SK-N-SH treated with all-trans-retinoic acid at 6 μM for 48 hours (cell line): ENCODE results near the gene CYP19A1.

ENCODE experiments used
- ATAC-seq: fragments of 200-7000 bp; cut with Tn5 transposase; 3 replicates; pipeline ENCODE4 v1.9.1; 2020; ENCODE audit warnings: mild to moderate bottlenecking, moderate library complexity
- CREB5 ChIP-seq: fragments of 250-450 bp; sonication (Bioruptor Pico); IDR thresholded peaks from 2 replicates; pipeline ENCODE4 v1.5.1; 2020; ENCODE audit warnings: low read depth, mild to moderate bottlenecking, moderate library complexity
- CSRNP3 ChIP-seq: fragments of 250-450 bp; sonication (Bioruptor Pico); IDR thresholded peaks from 2 replicates; pipeline ENCODE4 v1.5.1; 2021; ENCODE audit warnings: mild to moderate bottlenecking, moderate library complexity
- GLIS3 ChIP-seq: fragments of 250-450 bp; sonication (Bioruptor Pico); IDR thresholded peaks from 2 replicates; pipeline ENCODE4 v1.5.0; 2020; ENCODE audit warnings: mild to moderate bottlenecking, moderate library complexity
- ISL1 ChIP-seq: fragments of 250-450 bp; sonication (Bioruptor Pico); IDR thresholded peaks from 2 replicates; pipeline ENCODE4 v2.1.2; 2022; ENCODE audit warnings: mild to moderate bottlenecking, moderate library complexity
- PATZ1 ChIP-seq: fragments of 250-450 bp; sonication (Bioruptor Pico); IDR thresholded peaks from 2 replicates; pipeline ENCODE4 v1.8.0; 2020; ENCODE audit warnings: mild to moderate bottlenecking, moderate library complexity, borderline replicate concordance
- PPARA ChIP-seq: fragments of 250-450 bp; sonication (Bioruptor Pico); IDR thresholded peaks from 2 replicates; pipeline ENCODE4 v1.5.0; 2020; ENCODE audit warnings: mild to moderate bottlenecking, borderline replicate concordance
- RARB ChIP-seq: fragments of 250-450 bp; sonication (Bioruptor Pico); IDR thresholded peaks from 2 replicates; pipeline ENCODE4 v1.8.0; 2021; ENCODE audit warnings: mild to moderate bottlenecking, moderate library complexity
- SNAI2 ChIP-seq: fragments of 250-450 bp; sonication (Bioruptor Pico); IDR thresholded peaks from 2 replicates; pipeline ENCODE4 v1.5.0; 2020; ENCODE audit warnings: mild to moderate bottlenecking, moderate library complexity
- TCF4 ChIP-seq: fragments of 250-450 bp; sonication (Bioruptor Pico); IDR thresholded peaks from 2 replicates; pipeline ENCODE4 v1.8.0; 2021; ENCODE audit warnings: mild to moderate bottlenecking, moderate library complexity, borderline replicate concordance
- TOX ChIP-seq: fragments of 250-450 bp; sonication (Bioruptor Pico); IDR thresholded peaks from 2 replicates; pipeline ENCODE4 v1.8.0; 2021; ENCODE audit warnings: mild to moderate bottlenecking, moderate library complexity, borderline replicate concordance
- ZC3H10 ChIP-seq: fragments of 250-450 bp; sonication (Bioruptor Pico); IDR thresholded peaks from 2 replicates; pipeline ENCODE4 v1.5.1; 2021; ENCODE audit warnings: mild to moderate bottlenecking, moderate library complexity
- ZFP3 ChIP-seq: fragments of 250-450 bp; sonication (Bioruptor Pico); IDR thresholded peaks from 2 replicates; pipeline ENCODE4 v1.5.0; 2020; ENCODE audit warnings: mild to moderate bottlenecking, moderate library complexity
- ZFP30 ChIP-seq: fragments of 450-650 bp; formaldehyde crosslinking; IDR thresholded peaks from 2 replicates; pipeline ENCODE4 v1.5.0; 2022; ENCODE audit warnings: mild to moderate bottlenecking, moderate library complexity
- ZNF565 ChIP-seq: fragments of 450-650 bp; formaldehyde crosslinking; conservative IDR thresholded peaks from 2 replicates; pipeline ENCODE4 v1.5.0; 2020; ENCODE audit warnings: low read depth, mild to moderate bottlenecking, moderate library complexity
- ZNF70 ChIP-seq: fragments of 450-650 bp; formaldehyde crosslinking; IDR thresholded peaks from 2 replicates; pipeline ENCODE4 v1.5.0; 2020; ENCODE audit warnings: mild to moderate bottlenecking, moderate library complexity
- ZNF8 ChIP-seq: fragments of 450-650 bp; formaldehyde crosslinking; IDR thresholded peaks from 2 replicates; pipeline ENCODE4 v1.5.0; 2020; ENCODE audit warnings: mild to moderate bottlenecking, moderate library complexity
- TF ChIP-seq, protein P1 (sequence below): fragments of 250-450 bp; sonication (Bioruptor Pico); IDR thresholded peaks from 2 replicates; pipeline ENCODE4 v1.8.0; 2021; ENCODE audit warnings: low read depth, mild to moderate bottlenecking, moderate library complexity, borderline replicate concordance
- TF ChIP-seq, protein P2 (sequence below): fragments of 250-450 bp; sonication (Bioruptor Pico); IDR thresholded peaks from 2 replicates; pipeline ENCODE4 v1.5.0; 2020; ENCODE audit warnings: mild to moderate bottlenecking, moderate library complexity

The CYP19A1 gene

DNA sequence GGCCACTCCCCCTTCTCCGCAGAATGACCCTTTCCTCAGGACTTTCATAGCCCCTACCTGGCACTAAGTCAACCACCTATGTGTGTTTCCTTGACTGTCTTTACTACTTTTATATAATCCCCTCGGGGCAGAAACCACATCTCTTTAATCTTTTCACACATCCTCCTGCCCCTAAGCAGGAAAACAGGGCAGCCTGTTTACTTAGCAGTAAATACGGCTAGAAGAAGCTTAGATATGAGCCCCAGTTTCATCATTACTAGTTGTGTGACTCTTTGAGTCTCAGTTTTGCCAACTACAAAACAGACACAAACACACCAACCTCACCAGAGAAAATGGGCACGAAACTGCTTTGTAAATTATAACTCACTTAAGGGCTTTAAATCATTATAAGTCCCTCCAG is 98.3 kb downstream of the CYP19A1 start (continued):
- TF ChIP-seq CSRNP3 (CRISPR knock-in tag): no peak
- TF ChIP-seq GLIS3 (CRISPR knock-in tag): no peak
- no peak for TF ChIP-seq ZFP3 (CRISPR knock-in tag)
- TF ChIP-seq ZFP30: no peak
- no peak for TF ChIP-seq TOX
- no peak for TF ChIP-seq ZC3H10
- TF ChIP-seq TCF4 (CRISPR knock-in tag): no peak
- TF ChIP-seq ZNF8 (CRISPR knock-in tag): no peak
- TF ChIP-seq, protein P1, sequence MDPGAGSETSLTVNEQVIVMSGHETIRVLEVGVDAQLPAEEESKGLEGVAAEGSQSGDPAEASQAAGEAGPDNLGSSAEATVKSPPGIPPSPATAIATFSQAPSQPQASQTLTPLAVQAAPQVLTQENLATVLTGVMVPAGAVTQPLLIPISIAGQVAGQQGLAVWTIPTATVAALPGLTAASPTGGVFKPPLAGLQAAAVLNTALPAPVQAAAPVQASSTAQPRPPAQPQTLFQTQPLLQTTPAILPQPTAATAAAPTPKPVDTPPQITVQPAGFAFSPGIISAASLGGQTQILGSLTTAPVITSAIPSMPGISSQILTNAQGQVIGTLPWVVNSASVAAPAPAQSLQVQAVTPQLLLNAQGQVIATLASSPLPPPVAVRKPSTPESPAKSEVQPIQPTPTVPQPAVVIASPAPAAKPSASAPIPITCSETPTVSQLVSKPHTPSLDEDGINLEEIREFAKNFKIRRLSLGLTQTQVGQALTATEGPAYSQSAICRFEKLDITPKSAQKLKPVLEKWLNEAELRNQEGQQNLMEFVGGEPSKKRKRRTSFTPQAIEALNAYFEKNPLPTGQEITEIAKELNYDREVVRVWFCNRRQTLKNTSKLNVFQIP (CRISPR knock-in tag): no peak

DNA sequence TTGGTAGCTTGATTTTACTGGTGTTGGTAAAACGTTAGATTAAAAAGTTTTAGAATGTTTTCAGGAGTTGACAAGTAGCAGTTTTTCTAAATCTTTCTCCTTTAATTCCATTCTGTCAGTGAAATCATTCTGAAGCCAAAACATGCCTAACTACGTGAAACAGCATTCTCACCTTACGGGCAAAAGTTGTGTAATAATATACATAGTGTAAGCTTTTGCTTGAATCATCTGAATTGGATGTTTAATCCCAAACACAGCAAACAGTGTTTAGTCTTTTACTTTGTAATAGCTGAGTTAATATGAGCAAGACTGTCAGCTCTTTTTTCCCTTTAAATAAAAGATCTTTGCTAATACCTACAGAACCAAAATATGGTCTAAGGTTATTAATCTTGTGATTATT is 100.6 kb downstream of the CYP19A1 start:
- no peak for ATAC-seq
- TF ChIP-seq ISL1 (CRISPR knock-in tag) (no peak), GLIS3 (CRISPR knock-in tag) (no peak), TCF4 (CRISPR knock-in tag) (no peak), PPARA (CRISPR knock-in tag) (no peak), SNAI2 (CRISPR knock-in tag) (no peak), ZNF565 (CRISPR knock-in tag) (no peak), ZNF8 (CRISPR knock-in tag) (no peak), ZFP3 (CRISPR knock-in tag) (no peak), PATZ1 (CRISPR knock-in tag) (no peak), ZC3H10 (no peak)

DNA sequence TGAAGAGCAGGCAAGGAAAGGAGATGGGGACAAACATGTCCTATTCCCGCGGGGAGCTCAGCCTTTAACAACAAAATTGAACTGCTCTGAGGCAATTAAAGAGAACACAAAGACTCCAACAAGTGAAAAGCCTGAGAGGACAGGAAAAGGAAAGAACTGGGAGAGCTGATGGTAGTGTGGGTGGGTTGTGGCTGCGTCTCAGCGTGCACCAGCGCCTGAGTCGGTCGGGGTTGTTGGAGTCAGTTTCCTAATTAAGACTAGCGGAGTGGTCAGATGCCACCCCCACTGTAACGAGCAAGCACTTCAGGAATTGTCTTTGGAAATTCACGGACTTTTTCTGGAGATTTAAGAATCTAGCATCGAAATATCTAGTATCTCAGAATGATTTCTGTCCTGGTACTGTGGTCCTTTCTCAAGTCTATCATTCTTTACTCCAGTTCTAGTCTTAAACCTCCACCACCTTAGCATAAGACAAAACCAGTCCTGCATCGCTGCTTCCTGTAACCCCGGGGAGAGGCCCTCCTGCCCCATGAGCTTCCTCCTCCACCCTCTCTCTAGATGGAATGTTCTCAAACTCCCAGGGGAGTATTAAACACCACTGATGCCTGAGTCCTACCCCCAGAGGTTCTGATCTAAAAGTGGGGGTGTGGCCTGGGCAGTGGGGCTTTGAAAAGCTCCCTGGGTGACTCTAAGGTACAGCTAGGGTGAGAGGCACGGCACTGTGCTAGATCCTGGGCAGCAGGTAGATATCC is 104.0 kb downstream of the CYP19A1 start:
- ATAC-seq: no peak
- TF ChIP-seq GLIS3 (CRISPR knock-in tag) (no peak), CREB5 (CRISPR knock-in tag) (no peak), ZFP3 (CRISPR knock-in tag) (no peak), ZNF70 (CRISPR knock-in tag) (no peak), PATZ1 (CRISPR knock-in tag) (no peak), RARB (no peak), TCF4 (CRISPR knock-in tag) (no peak), CSRNP3 (CRISPR knock-in tag) (no peak)
- TF ChIP-seq, protein P2, sequence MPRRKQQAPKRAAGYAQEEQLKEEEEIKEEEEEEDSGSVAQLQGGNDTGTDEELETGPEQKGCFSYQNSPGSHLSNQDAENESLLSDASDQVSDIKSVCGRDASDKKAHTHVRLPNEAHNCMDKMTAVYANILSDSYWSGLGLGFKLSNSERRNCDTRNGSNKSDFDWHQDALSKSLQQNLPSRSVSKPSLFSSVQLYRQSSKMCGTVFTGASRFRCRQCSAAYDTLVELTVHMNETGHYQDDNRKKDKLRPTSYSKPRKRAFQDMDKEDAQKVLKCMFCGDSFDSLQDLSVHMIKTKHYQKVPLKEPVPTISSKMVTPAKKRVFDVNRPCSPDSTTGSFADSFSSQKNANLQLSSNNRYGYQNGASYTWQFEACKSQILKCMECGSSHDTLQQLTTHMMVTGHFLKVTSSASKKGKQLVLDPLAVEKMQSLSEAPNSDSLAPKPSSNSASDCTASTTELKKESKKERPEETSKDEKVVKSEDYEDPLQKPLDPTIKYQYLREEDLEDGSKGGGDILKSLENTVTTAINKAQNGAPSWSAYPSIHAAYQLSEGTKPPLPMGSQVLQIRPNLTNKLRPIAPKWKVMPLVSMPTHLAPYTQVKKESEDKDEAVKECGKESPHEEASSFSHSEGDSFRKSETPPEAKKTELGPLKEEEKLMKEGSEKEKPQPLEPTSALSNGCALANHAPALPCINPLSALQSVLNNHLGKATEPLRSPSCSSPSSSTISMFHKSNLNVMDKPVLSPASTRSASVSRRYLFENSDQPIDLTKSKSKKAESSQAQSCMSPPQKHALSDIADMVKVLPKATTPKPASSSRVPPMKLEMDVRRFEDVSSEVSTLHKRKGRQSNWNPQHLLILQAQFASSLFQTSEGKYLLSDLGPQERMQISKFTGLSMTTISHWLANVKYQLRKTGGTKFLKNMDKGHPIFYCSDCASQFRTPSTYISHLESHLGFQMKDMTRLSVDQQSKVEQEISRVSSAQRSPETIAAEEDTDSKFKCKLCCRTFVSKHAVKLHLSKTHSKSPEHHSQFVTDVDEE (CRISPR knock-in tag): no peak
- TF ChIP-seq, all 23 proteins: peak for 0
